Measurements from ENCODE around the gene NAGPA. TPM values are rescaled to one million over a fixed set of nuclear protein-coding genes. Genes with fewer than 3 reads are reported as not detected.
A peak's percentile ranks its signal among the peaks of the same experiment; 100 is the strongest.

NAGPA gene
- total and polyA plus RNA-seq, 2 of the 13 experiments (the other 11 are each of a cell fraction or from before 2014, with no cell fraction given): 27.1 to 60.3 TPM

DNA sequence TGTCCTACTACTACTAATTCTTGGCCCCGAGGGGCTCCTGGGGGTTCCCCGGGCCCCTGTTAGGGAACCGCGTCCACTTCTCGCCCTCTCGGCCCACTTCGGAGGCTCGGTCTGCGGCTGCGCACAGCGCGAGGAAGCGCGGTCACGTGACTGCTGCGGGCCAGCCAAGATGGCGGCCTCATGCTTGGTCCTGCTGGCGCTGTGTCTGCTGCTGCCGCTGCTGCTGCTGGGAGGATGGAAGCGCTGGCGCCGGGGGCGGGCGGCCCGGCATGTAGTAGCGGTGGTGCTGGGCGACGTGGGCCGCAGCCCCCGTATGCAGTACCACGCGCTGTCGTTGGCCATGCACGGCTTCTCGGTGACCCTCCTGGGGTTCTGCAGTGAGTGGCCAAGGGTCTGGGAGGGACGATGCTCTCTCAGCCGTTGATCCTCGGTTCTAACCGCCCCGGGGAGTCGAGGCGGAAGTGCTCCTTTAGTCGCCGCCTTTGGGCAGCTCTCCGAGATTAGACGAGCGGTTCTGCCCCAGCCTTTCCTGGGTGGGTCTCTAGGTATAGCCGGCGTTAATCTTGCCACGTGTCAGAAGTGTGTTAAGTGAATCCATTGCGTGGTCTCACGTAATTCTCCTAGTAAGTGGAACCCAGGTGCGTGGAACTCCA is 38.1 kb upstream of the NAGPA start, which contains the start of gene ALG1 (continued):
- TF ChIP-seq RFX5 (IDR thresholded peaks at IDR 0.05; ENCODE audit: low read depth, low read length) (peak; percentile 47; the same call in 1 of the 2 replicates), TRIM24 (CRISPR knock-in tag; IDR thresholded peaks at IDR 0.05) (no peak), SP4 (CRISPR knock-in tag; IDR thresholded peaks at IDR 0.05) (peak; percentile 90), ZNF44 (CRISPR knock-in tag; IDR thresholded peaks at IDR 0.05) (peak; percentile 99), CCAR2 (optimal IDR thresholded peaks at IDR 0.05; ENCODE audit: low read depth, low read length) (no peak), ZNF274 (CRISPR knock-in tag; IDR thresholded peaks at IDR 0.05) (peak; percentile 99), ZNF354B (CRISPR knock-in tag; IDR thresholded peaks at IDR 0.05) (0 out of 2 replicates have a peak, but pooled peaks have one; percentile 77), ZBTB37 (CRISPR knock-in tag; IDR thresholded peaks at IDR 0.05) (no peak), ZNF292 (CRISPR knock-in tag; IDR thresholded peaks at IDR 0.05; ENCODE audit: borderline replicate concordance, low read depth) (peak; percentile 92), SUZ12 (IDR thresholded peaks at IDR 0.05; ENCODE audit: low read depth, low read length) (no peak), IRX3 (CRISPR knock-in tag; IDR thresholded peaks at IDR 0.05; ENCODE audit: borderline replicate concordance, low read depth) (no peak), ZNF432 (CRISPR knock-in tag; IDR thresholded peaks at IDR 0.05; ENCODE audit: borderline replicate concordance) (no peak), ZSCAN25 (CRISPR knock-in tag; IDR thresholded peaks at IDR 0.05) (peak; percentile 90), FOXP1 (IDR thresholded peaks at IDR 0.05) (no peak), FOXP1 (CRISPR knock-in tag; IDR thresholded peaks at IDR 0.05) (0 out of 2 replicates have a peak, but pooled peaks have one; percentile 9), ZGPAT (CRISPR knock-in tag; IDR thresholded peaks at IDR 0.05) (peak; percentile 97), MZF1 (CRISPR knock-in tag; IDR thresholded peaks at IDR 0.05; ENCODE audit: borderline replicate concordance) (peak; percentile 71; the same call in 1 of the 2 replicates), DBP (CRISPR knock-in tag; IDR thresholded peaks at IDR 0.05; ENCODE audit: not compliant biosample characterization) (peak; percentile 93), KLF12 (CRISPR knock-in tag; IDR thresholded peaks at IDR 0.05; ENCODE audit: borderline replicate concordance) (peak; percentile 80; the same call in 1 of the 2 replicates), ZNF34 (CRISPR knock-in tag; IDR thresholded peaks at IDR 0.05; ENCODE audit: borderline replicate concordance) (no peak), PAWR (CRISPR knock-in tag; IDR thresholded peaks at IDR 0.05; ENCODE audit: borderline replicate concordance) (no peak)
- TF ChIP-seq, protein P1, sequence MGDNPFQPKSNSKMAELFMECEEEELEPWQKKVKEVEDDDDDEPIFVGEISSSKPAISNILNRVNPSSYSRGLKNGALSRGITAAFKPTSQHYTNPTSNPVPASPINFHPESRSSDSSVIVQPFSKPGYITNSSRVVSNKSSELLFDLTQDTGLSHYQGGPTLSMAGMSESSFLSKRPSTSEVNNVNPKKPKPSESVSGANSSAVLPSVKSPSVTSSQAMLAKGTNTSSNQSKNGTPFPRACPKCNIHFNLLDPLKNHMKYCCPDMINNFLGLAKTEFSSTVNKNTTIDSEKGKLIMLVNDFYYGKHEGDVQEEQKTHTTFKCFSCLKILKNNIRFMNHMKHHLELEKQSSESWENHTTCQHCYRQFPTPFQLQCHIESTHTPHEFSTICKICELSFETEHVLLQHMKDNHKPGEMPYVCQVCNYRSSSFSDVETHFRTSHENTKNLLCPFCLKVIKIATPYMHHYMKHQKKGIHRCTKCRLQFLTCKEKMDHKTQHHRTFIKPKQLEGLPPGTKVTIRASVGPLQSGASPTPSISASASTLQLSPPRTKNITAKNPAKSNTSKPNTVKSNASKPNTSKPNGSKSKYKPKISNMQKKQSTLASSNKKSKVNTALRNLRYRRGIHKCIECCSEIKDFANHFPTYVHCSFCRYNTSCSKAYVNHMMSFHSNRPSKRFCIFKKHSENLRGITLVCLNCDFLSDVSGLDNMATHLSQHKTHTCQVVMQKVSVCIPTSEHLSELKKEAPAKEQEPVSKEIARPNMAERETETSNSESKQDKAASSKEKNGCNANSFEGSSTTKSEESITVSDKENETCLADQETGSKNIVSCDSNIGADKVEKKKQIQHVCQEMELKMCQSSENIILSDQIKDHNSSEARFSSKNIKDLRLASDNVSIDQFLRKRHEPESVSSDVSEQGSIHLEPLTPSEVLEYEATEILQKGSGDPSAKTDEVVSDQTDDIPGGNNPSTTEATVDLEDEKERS (CRISPR knock-in tag; IDR thresholded peaks at IDR 0.05): peak; percentile 97
- TF ChIP-seq, protein P2, sequence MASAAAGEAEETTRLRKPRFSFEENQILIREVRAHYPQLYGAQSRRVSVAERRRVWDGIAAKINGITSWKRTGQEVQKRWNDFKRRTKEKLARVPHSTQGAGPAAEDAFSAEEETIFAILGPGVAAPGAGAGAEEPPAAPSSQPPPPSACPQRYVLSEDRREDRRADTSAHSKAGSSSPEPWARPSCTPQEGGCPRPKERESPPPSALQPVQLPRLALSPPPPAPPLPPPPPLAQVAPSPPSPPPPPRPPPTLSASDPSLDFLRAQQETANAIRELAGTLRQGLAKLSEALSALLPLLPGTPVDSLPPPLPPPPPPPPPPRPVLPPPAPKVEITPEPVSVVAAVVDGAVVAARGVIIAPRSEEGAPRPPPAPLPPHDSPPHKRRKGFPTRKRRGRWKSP (CRISPR knock-in tag; IDR thresholded peaks at IDR 0.05): peak; percentile 93

Measured in HepG2 (cell line).